Tibial nerve (tissue), 4 donors: ENCODE measurements around the gene MED15. TPM values are rescaled to one million over a fixed set of nuclear protein-coding genes. Genes with fewer than 3 reads are reported as not detected.
A peak's percentile ranks its signal among the peaks of the same experiment; 100 is the strongest.

ENCODE experiments used
- DNase-seq, 2 donors: peaks; one replicate each; pipeline ENCODE4 v3.0.0-alpha.2; 2019; ENCODE audit warnings: low spot score in 2 of 2
- H3K27ac ChIP-seq, 4 donors: fragments of 200-600 bp; sonication (generic) in 3 of 4; one replicate each; pipeline ENCODE4 v1.5.1; 2017 to 2019; ENCODE audit warnings: mild to moderate bottlenecking in 1 of 4
- H3K27me3 ChIP-seq, 2 donors: fragments of 200-600 bp; sonication (generic) in 1 of 2; one replicate each; pipeline versions ENCODE4 v1.5.1 to v1.6.0; 2017 to 2019
- H3K36me3 ChIP-seq, 3 donors: fragments of 200-600 bp; sonication (generic); one replicate each; pipeline ENCODE4 v1.5.1; 2018 to 2019
- H3K4me1 ChIP-seq, 4 donors: fragments of 200-600 bp; sonication (generic) in 3 of 4; one replicate each; pipeline ENCODE4 v1.5.1; 2017 to 2019
- H3K4me3 ChIP-seq, 4 donors: fragments of 200-600 bp; sonication (generic) in 3 of 4; one replicate each; pipeline ENCODE4 v1.5.1; 2017 to 2019; ENCODE audit warnings: mild to moderate bottlenecking in 1 of 4, moderate library complexity in 1 of 4
- H3K9me3 ChIP-seq, 4 donors: fragments of 200-600 bp; sonication (generic) in 3 of 4; one replicate each; pipeline ENCODE4 v1.5.1; 2017 to 2019
- EP300 ChIP-seq, 2 donors: sonication (generic); formaldehyde crosslinking; IDR thresholded peaks; one replicate each; pipeline ENCODE4 v1.6.1; 2017; ENCODE audit warnings: antibody characterized with exemption in 2 of 2, mild to moderate bottlenecking in 1 of 2
- POLR2A ChIP-seq, 2 donors: fragments of 450-650 bp; IDR thresholded peaks; one replicate each; pipeline ENCODE4 v1.6.1; 2017; ENCODE audit warnings: antibody characterized with exemption in 2 of 2, mild to moderate bottlenecking in 2 of 2, moderate library complexity in 2 of 2
- WGBS, 2 donors: methylation state at CpG; one replicate each; pipeline ENCODE4 v1.1.5; 2018; 5-methylcytosine and 5-hydroxymethylcytosine counted together
- total RNA-seq, 4 donors: library from RNA; depleted of rRNA; stranded (reverse); fragments of >200 nt; gene quantifications; one replicate each; pipeline ENCODE4 v1.1.0, GENCODE V29; 2016
- TF ChIP-seq, protein P1 (sequence below), 5 experiments: fragments of 200-600 bp in 3 of 5; fragments of 450-650 bp in 2 of 5; sonication (generic) in 3 of 5; IDR thresholded peaks; one replicate each; pipeline ENCODE4 v1.5.1; 2016 to 2019; ENCODE audit warnings: antibody characterized with exemption in 5 of 5, mild to moderate bottlenecking in 3 of 5, moderate library complexity in 2 of 5

The MED15 gene
- total RNA-seq, 4 donors from 2014 or later, result 49.2 to 147 (median 102) TPM

DNA sequence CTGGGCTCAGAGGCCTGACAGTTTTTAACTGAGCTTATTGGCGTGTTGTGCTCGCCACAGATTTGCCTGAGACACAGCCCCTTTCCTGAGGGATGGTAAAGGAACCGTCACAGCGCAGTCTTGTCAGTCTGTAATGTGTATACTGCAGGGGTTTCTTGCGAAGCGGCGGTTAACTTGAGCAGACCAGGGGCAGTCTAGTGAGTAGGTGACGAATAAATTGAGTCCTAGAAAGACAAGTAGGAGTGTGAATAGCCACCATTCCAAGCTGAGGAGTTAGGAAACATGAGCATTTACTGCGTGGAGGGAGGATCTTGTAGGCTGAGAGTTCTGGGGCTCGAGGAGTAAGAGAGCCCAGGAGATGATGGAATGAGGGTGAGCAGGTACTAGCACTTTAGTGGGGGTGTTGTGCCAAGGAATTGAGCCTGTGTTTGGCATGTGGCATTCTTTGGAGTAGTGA, 1.4 kb downstream of the MED15 start:
- TF ChIP-seq, protein P1, sequence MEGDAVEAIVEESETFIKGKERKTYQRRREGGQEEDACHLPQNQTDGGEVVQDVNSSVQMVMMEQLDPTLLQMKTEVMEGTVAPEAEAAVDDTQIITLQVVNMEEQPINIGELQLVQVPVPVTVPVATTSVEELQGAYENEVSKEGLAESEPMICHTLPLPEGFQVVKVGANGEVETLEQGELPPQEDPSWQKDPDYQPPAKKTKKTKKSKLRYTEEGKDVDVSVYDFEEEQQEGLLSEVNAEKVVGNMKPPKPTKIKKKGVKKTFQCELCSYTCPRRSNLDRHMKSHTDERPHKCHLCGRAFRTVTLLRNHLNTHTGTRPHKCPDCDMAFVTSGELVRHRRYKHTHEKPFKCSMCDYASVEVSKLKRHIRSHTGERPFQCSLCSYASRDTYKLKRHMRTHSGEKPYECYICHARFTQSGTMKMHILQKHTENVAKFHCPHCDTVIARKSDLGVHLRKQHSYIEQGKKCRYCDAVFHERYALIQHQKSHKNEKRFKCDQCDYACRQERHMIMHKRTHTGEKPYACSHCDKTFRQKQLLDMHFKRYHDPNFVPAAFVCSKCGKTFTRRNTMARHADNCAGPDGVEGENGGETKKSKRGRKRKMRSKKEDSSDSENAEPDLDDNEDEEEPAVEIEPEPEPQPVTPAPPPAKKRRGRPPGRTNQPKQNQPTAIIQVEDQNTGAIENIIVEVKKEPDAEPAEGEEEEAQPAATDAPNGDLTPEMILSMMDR (IDR thresholded peaks at IDR 0.05), result no peak
- TF ChIP-seq EP300 (IDR thresholded peaks at IDR 0.05), result no peak
- no peak for TF ChIP-seq POLR2A (IDR thresholded peaks at IDR 0.05)

DNA sequence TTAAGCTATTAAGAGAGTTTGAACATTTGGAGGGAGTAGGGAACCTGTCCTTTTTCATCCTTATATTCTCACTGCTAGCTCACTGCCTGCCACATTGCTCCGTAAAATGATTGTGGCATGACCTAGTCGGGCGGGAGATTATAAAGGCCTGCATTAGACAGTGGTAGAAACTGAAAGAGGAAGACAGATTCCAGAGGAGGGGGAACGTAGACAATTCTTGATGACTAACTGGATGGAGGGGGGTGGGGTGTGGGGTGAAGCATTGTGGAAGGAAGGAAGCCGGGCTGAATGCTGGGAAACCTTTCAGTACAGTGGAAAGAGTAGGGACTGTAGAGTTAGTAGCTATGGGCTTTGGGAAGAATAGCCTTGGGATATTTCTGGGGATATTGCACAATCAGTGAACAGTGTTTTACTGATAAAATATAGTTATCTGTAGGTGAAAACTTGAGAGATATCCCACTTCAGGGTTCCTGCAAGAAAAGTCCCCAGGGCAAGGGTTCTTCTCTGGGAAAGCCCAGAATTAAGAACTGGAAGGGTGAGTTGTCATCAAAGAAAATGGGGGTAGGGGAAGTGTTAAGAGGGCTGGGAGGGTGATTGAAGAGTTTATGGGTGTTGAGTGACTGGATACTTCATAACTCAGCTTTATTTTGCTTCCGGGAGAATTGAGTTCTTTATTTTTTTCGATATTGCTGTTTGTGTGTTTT, 2.1 kb downstream of the MED15 start:
- Histone ChIP-seq H3K27ac (peak overlapping the region; percentile 92 to 98 (median 96)), H3K4me3 (peak overlapping the region; percentile 68 to 95 (median 92)), H3K27me3 (no peaks in the 10 kb centered on the region), H3K4me1 (peaks cover 9 to 69% (median 39%) of the 10 kb centered on the region in 4 donors), H3K36me3 (no peaks in the 10 kb centered on the region), H3K9me3 (no peaks in the 10 kb centered on the region)
- TF ChIP-seq EP300 (IDR thresholded peaks at IDR 0.05) (peak in 1 of 2 donors; percentile 59), POLR2A (IDR thresholded peaks at IDR 0.05) (peak in 1 of 2 donors; percentile 23)
- TF ChIP-seq, protein P1 (IDR thresholded peaks at IDR 0.05), result no peak
- DNase-seq, result peak; percentile 31 to 79
- 24 to 26% methylated on average over 7 of the region's 7 CpGs for WGBS, 2 donors

More for the DNA sequence above, 1.4 kb downstream of the MED15 start:
- Histone ChIP-seq H3K4me3 (peak overlapping the region; percentile 68 to 95 (median 92)), H3K9me3 (no peaks in the 10 kb centered on the region), H3K4me1 (peaks cover 9 to 63% (median 36%) of the 10 kb centered on the region in 4 donors), H3K27me3 (no peaks in the 10 kb centered on the region), H3K27ac (peak overlapping the region; percentile 92 to 98 (median 96)), H3K36me3 (no peaks in the 10 kb centered on the region)
- WGBS, 2 donors, result 28 to 31% methylated on average over 10 of the region's 10 CpGs
- DNase-seq, result no peak

DNA sequence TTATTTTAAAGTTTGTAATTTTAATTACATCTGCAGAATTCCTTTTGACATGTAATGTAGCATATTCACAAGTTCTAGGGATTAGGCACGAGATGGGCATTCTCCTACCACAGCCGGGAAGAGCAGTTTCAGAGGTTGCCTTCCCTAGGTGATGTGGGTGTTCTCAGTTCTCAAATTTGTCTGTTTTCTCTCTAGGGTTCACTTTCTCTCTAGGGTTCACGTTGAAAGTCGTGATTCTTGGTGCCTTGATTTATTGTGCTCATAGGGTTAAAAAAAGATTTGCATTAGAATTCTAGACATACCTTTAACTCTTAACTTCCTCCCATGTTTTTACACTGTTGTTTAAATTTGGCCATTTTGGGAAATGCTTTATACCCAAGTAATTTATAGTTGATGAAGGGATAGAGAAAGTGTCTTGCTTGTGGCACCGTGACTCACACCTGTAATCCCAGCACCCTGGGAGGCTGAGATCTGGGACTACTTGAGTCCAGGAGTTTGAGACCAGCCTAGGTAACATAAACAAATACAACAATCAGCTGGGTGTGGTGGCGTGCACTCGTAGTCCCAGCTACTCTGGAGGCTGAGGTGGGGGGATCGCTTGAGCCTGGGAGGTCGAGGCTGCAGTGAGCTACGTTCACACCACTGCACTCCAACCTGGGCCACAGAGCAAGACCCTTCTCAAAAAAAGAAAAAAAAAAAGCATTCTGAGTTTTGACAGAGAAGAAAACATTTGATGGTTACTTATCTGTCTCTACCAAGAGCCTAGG, 3.6 kb downstream of the MED15 start:
- H3K4me1 ChIP-seq, result peaks cover 9 to 79% (median 44%) of the 10 kb centered on the region in 4 donors
- H3K36me3 ChIP-seq, result no peaks in the 10 kb centered on the region
- no peaks in the 10 kb centered on the region for H3K27me3 ChIP-seq
- DNase-seq, result no peak
- H3K9me3 ChIP-seq, result no peaks in the 10 kb centered on the region
- H3K4me3 ChIP-seq, result no peak overlapping the region
- TF ChIP-seq EP300 (IDR thresholded peaks at IDR 0.05) (no peak), POLR2A (IDR thresholded peaks at IDR 0.05) (no peak)
- TF ChIP-seq, protein P1 (IDR thresholded peaks at IDR 0.05), result no peak
- H3K27ac ChIP-seq, result peak overlapping the region in 2 of 4 donors; percentile 96 to 97
- 62 to 66% methylated on average over 10 of the region's 10 CpGs for WGBS, 2 donors

DNA sequence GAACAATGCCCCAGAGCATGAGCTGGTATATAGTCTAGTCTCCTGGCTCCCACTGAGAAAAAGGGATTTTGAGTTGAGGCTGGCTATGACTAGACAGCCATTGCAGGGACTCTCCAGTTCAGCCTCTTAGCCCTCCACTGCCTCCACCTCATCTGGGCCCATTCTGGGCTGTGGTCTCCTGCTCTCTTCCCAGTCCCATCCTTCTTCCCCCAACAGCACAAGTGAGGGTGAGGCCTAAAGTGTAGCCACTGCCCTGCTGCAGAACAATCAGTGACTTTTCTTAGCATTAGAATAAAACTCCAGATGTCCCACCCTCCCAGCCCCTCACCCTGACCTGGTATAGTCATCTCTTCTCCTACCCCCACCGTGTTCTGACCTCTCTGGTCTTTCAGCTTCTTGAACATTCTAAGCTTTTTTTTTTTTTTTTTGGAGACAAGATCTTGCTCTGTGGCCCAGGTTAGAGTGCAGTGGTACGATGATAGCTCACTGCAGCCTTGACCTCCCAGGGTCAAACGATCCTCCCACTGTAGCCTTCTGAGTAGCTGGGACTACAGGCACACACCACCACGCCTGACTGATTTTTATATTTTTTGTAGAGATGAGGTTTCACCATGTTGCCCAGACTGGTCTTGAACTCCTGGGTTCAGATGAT, 4.3 kb downstream of the MED15 start:
- peak overlapping the region in 2 of 4 donors; percentile 96 to 97 for H3K27ac ChIP-seq
- no peaks in the 10 kb centered on the region for H3K9me3 ChIP-seq
- H3K4me3 ChIP-seq, result no peak overlapping the region
- no peaks in the 10 kb centered on the region for H3K27me3 ChIP-seq
- 55 to 56% methylated on average over 4 of the region's 4 CpGs for WGBS, 2 donors
- TF ChIP-seq EP300 (IDR thresholded peaks at IDR 0.05) (no peak), POLR2A (IDR thresholded peaks at IDR 0.05) (no peak)
- TF ChIP-seq, protein P1 (IDR thresholded peaks at IDR 0.05), result no peak
- no peaks in the 10 kb centered on the region for H3K36me3 ChIP-seq
- peaks cover 9 to 78% (median 44%) of the 10 kb centered on the region in 4 donors for H3K4me1 ChIP-seq
- no peak for DNase-seq
